GM21360 (cell line): Measurements from ENCODE around the gene TMED1.
"Not testable (repeated sequence)": the region's sequence is repeated elsewhere in the genome, so short reads cannot be mapped to it uniquely, and the experiment has no call there.

ENCODE experiments used
- ATAC-seq: cut with Tn5 transposase; IDR thresholded peaks from one replicate; pipeline ENCODE4 v1.9.1; 2021; ENCODE audit warnings: mild to moderate bottlenecking, moderate library complexity; ENCODE audit not compliant: unreplicated experiment

TMED1 gene

DNA sequence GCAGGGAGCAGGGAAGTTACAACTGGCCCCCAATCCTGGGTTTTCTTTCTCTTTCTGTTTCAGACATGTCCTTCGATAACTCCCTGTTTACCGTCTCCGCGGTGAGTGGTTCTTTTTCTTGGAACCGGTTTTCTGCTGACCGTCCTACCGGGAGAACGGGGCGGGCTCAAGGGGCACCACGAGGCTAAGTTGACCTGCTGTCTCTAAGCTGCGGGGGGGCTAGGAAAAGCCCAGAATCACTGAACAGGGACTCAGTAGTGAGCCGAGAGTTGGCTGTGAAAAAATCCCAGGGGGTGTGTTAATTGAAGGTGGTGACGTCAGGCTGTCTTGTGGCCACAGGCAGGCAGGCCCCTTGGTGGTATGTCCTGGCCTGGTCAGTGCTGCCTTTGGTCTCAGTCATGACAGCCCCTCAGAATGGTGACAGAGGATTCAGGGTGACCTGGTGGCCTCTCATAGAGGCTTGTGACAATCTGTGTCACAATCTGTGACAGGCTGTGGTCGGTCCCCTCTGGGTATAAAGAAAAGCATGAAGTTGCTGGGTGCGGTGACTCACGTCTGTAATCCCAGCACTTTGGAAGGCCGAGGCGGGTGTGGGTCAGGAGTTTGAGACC is 27.2 kb upstream of the TMED1 start:
- no peak for ATAC-seq

DNA sequence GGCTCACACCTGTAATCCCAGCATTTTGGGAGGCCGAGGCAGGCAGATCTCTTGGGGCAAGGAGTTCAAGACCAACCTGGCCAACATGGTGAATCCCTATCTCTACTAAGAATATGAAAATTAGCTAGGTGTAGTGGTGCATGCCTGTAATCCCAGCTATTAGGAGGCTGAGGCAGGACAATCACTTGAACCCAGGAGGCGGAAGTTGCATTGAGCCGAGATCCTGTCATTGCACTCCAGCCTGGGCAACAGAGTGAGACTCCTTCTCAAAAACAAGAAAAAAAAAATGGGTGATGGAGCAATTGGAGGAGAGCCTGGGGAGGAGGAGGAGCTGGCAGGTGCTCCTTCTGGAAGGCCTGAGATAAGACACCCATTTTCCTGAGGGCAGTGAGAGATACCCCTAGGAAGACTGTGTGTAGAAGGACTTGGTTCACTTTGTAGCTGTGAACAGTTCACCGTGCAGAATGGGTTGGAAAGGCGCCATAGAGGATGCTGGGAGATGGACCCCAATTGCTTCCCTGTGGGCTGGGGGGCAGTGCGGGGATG is 26.6 kb upstream of the TMED1 start:
- ATAC-seq: no peak

- ATAC-seq: no peak
Measured at GRCh38 chr19:10861103-10861651, 25.2 kb upstream of the TMED1 start.

DNA sequence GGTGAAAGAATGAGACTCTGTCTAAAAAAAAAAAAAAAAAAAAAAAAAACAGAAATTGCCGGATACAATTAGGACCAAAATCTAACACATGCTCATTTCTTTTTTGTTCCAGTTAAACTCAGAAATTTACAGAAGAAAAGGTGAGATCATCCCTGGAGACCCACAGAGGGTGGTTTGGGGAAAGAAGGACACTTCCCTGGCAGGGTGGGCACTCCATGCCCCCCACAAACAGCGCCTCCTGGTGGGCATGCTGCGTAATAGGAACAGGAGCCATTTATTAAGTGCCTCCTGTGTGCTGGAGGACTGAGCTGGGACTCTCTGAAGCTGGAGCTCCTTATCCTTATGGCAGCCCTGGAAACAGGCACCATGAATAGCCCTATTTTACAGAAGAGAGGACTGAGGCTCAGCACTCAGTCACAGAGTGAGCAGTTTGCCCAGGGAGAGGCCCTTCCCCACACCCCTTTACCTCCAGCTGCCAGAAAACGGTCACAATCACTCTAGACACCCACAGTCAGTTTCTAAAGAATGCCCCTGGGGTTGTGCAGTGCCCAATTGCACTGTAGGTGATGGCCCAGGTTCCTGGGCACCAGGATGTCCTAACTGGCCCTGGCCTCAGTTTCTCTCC is 22.3 kb upstream of the TMED1 start:
- no peak for ATAC-seq

DNA sequence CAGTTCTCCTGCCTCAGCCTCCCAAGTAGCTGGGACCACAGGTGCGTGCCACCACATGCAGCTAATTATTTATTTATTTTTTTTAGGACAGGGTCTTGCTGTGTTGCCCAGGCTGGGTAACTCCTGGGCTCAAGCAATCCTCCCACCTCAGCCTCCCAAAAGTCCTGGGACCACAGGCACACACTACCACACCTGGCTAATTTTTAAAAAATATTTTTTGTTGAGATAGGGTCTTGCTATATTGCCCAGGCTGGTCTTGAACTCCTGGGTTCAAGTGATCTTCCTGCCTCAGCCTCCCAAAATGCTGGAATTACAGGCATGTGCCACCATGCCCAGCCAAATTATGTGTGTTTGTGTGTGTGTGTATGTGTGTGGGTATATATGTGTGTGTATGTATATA is 20.9 kb upstream of the TMED1 start:
- ATAC-seq: not testable (repeated sequence)

- ATAC-seq: no peak
Measured at GRCh38 chr19:10855879-10856522, 20.0 kb upstream of the TMED1 start.

DNA sequence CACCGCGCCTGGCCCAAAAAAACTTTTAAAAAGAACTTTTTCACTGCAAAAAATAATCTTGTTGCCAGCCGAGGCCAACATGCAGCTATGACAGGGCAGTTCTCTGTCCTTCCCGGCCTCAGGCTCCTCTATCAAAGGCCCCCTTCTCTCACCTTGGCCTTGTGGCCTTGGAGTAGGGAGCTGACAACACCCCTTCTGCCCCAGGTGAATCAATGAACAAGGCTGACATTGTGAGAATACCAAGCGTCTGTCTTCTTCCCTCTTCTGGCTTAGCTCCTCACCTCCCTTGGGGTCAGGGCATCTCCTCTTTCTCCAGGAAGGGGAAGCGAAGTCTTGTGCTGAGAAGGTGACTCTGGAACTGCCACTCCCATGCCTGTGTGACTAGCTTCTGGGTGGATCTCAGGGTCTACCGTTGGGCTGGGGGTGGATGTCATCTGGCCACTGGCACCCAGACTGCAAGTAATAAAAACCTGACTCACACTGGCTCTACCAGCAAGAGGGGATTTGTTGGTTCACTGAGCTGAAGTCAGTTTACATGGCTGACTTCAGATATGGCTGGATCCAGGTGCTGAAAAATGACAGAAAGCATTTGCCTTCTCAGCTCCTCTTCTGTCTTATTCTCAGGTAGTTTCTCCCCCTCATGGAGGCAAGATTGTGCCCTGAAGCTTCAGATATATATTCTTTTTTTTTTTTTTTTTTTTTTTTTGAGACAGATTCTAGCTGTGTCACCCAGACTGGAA is 18.5 kb upstream of the TMED1 start:
- ATAC-seq: no peak

- ATAC-seq: no peak
Measured at GRCh38 chr19:10852941-10853340, 16.9 kb upstream of the TMED1 start.

DNA sequence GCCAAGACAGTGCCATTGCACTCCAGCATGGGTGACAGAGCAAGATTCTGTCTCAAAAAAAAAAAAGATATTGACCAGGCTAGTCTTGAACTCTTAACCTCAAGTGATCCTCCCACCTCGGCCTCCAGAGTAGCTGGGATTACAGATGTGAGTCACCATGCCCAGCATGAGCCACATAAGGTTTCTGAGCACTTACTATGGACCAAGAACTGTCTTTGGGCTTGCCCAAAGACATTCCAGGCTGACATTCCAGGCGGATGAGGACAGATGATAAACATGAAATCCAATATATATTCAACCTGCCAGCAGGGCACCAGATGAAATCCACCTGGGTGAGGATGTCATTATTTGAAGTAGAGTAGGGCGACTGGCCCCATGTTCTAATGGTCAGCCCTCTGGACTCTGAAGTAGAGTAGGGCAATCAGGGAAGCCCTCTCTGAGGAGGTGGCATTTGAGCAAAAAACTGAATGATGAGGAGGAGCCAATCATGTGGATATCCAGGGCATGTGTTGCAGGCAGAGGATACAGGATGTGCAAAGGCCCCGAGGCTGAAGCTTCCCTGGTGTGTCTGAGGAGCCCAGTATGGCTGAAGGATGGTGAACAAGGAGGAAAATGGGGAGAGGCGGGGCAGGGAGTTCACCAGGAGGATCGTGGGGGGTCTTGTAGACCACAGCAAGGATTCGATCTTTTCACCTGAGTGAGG is 16.2 kb upstream of the TMED1 start:
- no peak for ATAC-seq

DNA sequence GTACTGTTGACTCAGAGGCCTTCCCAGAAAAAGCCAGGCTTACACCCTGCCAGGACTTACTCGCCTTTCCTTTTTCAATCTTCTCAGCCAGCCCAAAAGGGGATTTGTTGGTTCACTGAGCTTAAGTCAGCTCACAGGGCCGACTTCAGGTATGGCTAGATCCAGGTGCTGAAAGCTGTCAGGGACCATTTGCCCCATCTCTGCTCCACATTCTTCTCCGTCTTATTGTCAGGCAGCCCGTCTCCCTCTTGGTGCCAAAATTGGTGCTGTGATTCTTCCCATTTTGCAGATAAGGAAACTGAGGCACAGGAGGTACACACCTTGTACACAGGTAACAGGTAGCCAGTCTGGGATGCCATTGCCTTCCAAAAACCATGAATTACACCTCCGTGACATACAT is 14.6 kb upstream of the TMED1 start:
- no peak for ATAC-seq

DNA sequence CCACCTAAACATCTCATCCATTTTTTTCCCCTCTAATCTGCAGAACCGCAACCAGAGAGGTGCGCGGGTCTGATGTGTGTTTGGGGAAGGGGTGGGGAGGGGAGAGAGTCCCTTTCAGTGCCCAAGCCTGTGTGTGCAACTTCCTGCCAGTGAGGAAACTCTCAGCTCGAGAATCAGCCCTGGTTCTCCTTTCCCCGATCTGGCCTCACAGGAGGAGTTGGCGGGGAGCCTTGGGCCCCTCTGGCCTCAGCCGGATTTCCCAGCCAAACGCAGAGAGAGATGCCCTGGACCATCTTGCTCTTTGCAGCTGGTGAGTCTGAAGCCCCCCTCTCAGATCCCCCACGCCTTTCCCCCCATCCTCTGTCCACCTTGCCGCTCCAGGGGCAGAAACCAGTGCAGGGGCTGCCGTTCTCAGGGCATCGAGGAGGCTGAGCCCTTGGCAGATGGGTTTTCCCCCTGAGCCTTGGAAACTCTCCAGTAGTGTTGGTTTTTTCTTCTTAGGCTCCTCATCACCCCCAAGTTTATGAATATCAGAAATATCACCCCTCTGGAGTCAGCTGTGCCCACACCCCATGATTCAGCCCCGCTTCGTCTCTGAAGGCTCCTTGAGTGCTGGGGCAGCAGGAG is 12.3 kb upstream of the TMED1 start, which contains the start of gene C19orf38:
Gene C19orf38 (plus strand): TSS at position 186 of the 627 bp plus-strand sequence. CDS start 94 bp downstream, at position 280.
- ATAC-seq: no peak

DNA sequence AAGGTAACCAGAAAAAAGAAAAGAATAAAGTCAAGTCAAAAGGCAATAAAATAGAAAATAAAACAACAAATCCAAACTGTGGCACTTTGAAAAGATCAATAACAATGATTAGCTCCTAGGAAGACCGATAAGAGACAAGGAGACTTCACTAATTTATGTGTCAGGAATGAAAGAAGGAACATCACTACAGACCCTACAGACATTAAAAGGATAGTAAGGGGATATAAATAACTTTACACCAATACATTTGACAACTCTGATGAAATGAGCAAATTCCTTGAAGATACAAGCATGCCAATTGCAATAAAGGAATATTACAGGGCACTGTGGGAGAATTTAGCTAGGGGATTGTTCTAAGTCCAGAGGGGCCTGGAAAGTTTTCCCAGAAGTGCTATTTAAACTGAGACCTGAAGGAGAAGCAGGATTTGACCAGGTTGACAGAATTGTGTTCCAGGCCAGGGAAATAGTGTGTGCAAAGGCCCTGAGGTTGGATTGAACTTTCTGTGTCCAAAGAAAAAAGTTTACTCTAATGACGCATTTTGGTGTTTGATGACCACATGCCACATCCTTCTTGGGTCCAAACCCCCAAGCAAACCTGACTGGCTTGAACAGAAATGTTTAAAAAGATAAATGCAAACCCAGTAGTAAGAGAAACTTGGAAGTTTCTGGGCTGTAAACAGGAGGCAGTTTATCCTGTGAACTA is 10.6 kb upstream of the TMED1 start:
- no peak for ATAC-seq

DNA sequence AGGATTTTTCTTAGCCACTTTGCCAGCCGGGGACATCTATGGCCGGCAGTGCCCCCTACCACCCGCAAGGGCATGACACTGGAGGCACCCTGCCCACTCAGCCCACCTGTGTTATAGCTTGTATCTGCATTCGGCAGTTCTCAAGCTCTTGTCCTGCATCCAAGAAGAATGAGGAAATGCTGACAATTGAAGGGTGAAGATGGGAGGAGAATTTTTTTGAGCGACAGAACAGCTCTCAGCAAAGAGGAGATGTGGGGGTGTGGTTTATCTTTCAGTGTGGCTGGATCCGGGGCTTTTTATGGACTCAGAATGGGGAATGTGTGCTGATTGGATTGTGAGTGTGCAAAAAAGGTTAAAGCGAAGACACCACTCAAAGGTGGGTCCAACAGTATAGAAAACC is 6.8 kb upstream of the TMED1 start:
- ATAC-seq: no peak

DNA sequence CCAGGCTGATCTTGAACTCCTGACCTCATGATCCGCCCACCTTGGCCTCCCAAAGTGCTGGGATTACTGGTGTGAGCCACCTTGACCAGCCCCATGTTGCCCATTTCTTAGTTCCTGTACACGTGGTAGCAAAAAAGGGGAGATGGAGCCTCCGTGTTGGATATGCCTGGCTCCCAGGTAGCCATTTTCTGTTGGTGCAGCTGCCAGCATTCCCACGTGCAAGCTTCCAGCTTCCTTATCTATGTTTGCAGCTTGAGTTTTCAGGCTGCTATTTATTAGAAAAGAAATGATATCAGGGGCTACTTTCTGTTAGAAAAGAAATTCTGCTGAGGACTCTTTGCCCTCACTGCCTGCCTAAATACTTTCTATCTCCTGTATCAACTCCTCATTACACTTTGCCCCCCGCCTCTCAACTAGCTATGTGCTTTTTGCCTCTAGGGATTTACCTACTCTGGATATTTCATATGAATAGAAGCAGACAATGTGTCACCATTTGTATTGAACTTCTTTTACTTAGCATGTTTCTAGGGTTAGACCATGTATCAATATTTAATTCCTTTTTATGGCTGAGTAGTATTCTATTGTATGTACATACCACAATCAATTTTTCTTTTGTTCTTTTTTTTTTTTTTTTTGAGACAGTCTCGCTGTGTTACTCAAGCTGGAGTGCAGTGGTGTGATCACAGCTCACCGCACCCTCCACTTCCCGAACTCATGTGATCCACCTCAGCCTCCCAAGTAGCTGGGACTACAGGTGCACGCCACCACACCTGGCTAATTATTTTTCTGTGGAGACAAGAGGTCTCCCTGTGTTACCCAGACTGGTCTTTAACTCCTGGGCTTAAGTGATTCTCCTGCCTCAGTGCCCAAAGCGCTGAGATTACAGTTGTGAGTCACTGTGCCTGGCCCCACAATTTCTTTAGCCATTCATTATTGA is 3.4 kb upstream of the TMED1 start:
- no peak for ATAC-seq

DNA sequence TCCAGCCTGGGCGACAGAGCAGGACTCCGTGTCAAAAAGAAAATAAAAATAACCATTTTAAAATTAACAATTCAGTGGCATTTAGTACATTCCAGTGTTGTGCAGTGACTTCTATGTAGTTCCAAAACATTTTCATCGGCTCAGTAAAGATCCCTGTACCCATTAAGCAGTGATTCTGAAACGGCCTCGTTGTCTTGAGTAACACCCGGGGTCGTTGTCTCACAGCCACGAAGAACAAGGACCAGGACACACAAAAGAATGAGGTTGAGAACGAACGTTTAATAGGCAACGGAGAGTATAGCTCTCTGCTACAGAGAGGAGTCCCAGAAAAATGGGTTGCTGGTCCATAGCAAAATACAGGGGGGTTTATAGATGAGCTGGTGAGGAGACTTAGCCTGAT is 2.4 kb upstream of the TMED1 start:
- ATAC-seq: no peak

DNA sequence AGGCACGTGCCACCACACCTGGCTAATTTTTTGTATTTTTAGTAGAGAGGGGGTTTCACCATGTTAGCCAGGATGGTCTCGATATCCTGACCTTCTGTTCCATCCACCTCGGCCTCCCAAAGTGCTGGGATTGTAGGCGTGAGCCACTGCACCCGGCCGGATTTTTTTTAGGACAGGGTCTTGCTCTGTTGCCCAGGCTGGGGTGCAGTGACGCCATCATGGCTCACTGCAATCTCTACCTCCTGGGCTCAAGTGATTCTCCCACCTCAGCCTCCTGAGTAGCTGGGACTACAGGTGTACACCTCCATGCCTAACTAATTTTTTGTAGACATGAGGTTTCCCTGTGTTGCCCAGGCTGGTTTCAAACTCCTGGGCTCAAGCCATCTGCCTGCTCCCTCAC is 1.6 kb upstream of the TMED1 start:
- not testable (repeated sequence) for ATAC-seq

- no peak for ATAC-seq
Measured at GRCh38 chr19:10836479-10837330, 693 bp upstream of the TMED1 start.
